ENCODE results near the gene FOCAD. TPM values are rescaled to one million over a fixed set of nuclear protein-coding genes. Genes with fewer than 3 reads are reported as not detected.

Gene FOCAD
- total RNA-seq, 1 experiment from 2014 or later: 40.7 TPM

GRCh38 chr9:20808002-20808401 is 123.9 kb downstream of the FOCAD start:
- no peak for ATAC-seq
- no peak overlapping the region for H3K27ac ChIP-seq (ENCODE audit: low read depth, low read length)
- H3K9me3 ChIP-seq (ENCODE audit: control insufficient read depth in 1 of 2, insufficient read depth in 1 of 2, low read depth in 1 of 2, low read length in 2 of 2): no peaks in the 10 kb centered on the region
- ChIA-PET CTCF (no interaction called here), RAD21 (ENCODE audit: low non-redundant PET in 1 of 2, low total read pairs in 2 of 2, uncharacterized antibody in 2 of 2, unreplicated experiment in 2 of 2) (no interaction called here), POLR2A (interaction anchor here (0.6 kb wide), 1 partner anchor 14 kb away, joined by 3 read pairs; no protein-coding TSS in a partner anchor)
- H4K20me1 ChIP-seq (ENCODE audit: insufficient read depth): no peaks in the 10 kb centered on the region
- H3K9ac ChIP-seq (ENCODE audit: low read length): no peak overlapping the region
- H3K79me2 ChIP-seq (ENCODE audit: insufficient read depth, low read length): no peaks in the 10 kb centered on the region
- no TSS peak for BruUV-seq (replicated peaks)
- H3K4me1 ChIP-seq (ENCODE audit: control insufficient read depth in 1 of 2, insufficient read depth in 2 of 2, low read length in 2 of 2): no peaks in the 10 kb centered on the region
- TF ChIP-seq POLR2A (IDR thresholded peaks at IDR 0.05; ENCODE audit: borderline replicate concordance, extremely low read depth, insufficient read depth, insufficient read length) (no peak), CEBPB (IDR thresholded peaks at IDR 0.05; ENCODE audit: low read depth) (no peak), ZBTB33 (IDR thresholded peaks at IDR 0.05; ENCODE audit: extremely low read depth, insufficient replicate concordance, low read length) (no peak), REST (IDR thresholded peaks at IDR 0.05; ENCODE audit: low read depth) (no peak), RAD21 (IDR thresholded peaks at IDR 0.05; ENCODE audit: low read depth) (no peak), SIN3A (IDR thresholded peaks at IDR 0.05; ENCODE audit: low read depth) (no peak), POLR2AphosphoS5 (IDR thresholded peaks at IDR 0.05; ENCODE audit: low read depth, low read length) (no peak)
- H3K27me3 ChIP-seq (ENCODE audit: insufficient read depth, low read length): no peaks in the 10 kb centered on the region
- H3K4me2 ChIP-seq (ENCODE audit: low read length): no peak overlapping the region
- H2AFZ ChIP-seq (ENCODE audit: low read depth, low read length, poor library complexity, severe bottlenecking): no peak overlapping the region
- no peak for DNase-seq (ENCODE audit: low read depth, low spot score)
- intact Hi-C loops (cut with micrococcal nuclease): no loop called here
- H3K4me3 ChIP-seq (replicated peaks in 1 of 2; ENCODE audit: low read depth in 1 of 2, low read length in 2 of 2): no peak overlapping the region
- H3K9me2 ChIP-seq (ENCODE audit: insufficient read depth): no peaks in the 10 kb centered on the region
- no peaks in the 10 kb centered on the region for H3K36me3 ChIP-seq (ENCODE audit: control insufficient read depth in 1 of 2, insufficient read depth in 2 of 2, low read length in 2 of 2)

All from HCT116 (cell line).